GM12872 (cell line): ENCODE data around the gene HMMR.

ENCODE experiments used
- TF ChIP-seq, protein P1 (sequence below): IDR thresholded peaks from 3 replicates; pipeline ENCODE4 v1.5.1; 2011; ENCODE audit warnings: low read depth, mild to moderate bottlenecking, low read length, moderate library complexity; ENCODE audit not compliant: insufficient read depth

The HMMR gene

DNA sequence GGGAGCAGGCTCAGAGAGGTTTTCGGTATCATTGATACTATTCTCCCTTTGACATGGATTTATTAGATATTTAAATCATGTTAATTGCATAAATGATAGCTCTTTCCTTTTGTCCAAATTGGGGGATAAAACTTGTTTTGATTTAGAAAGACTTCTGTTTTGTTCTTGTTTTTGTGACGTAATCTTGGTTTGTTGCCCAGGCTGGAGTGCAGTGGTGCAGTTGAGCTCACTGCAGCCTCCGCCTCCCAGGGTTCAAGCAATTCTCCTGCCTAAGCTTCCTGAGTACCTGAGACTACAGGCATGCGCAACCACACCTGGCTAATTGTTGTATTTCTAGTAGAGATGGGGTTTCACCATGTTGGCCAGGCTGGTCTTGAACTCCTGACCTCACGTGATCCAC lies 52.1 kb downstream of the HMMR start:
- TF ChIP-seq, protein P1, sequence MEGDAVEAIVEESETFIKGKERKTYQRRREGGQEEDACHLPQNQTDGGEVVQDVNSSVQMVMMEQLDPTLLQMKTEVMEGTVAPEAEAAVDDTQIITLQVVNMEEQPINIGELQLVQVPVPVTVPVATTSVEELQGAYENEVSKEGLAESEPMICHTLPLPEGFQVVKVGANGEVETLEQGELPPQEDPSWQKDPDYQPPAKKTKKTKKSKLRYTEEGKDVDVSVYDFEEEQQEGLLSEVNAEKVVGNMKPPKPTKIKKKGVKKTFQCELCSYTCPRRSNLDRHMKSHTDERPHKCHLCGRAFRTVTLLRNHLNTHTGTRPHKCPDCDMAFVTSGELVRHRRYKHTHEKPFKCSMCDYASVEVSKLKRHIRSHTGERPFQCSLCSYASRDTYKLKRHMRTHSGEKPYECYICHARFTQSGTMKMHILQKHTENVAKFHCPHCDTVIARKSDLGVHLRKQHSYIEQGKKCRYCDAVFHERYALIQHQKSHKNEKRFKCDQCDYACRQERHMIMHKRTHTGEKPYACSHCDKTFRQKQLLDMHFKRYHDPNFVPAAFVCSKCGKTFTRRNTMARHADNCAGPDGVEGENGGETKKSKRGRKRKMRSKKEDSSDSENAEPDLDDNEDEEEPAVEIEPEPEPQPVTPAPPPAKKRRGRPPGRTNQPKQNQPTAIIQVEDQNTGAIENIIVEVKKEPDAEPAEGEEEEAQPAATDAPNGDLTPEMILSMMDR: no peak

GRCh38 chr5:163525096-163525495 lies 64.7 kb downstream of the HMMR start:
- TF ChIP-seq, protein P1: no peak

DNA sequence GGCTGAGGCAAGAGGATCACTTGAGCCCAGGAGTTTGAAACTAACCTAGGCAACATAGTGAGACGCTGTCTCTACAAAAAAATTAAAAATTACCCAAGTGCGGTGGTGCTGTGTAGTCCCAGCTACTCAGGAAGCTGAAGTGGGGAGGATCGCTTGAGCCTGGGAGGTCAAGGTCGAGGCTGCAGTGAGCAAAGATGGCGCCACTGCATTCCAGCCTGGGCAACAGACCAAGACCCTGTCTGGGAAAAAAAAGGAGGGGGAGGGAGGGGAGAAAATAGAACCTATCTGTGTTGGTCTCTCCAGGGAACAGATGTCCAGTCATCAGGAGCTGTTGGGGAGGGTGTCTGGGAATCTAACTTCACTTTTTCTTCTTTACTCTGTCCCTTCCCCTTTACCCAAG lies 69.3 kb downstream of the HMMR start:
- TF ChIP-seq, protein P1: no peak

- TF ChIP-seq, protein P1: no peak
These were observed 70.8 kb downstream of the HMMR start for GRCh38 chr5:163531272-163531671.

- TF ChIP-seq, protein P1: no peak
These were observed 72.0 kb downstream of the HMMR start for GRCh38 chr5:163532171-163533084.

DNA sequence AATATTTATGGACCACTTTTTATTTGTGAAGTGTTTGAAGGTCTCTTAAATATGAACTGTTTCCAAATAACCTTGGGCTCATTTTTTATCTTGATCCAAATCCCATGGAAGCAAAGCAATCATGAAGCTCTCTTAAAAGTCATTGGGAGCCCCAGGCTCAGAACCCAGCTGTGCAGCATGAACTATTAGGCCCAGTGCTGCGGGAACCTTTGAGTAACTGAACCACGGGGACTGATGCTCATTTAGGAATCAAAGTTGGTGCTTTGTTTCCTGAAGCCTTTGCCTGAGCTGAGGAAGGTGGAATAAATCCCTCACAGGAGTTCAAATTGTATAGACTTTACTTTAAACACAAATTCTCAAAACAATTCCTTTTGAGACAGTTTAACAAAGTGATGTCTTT lies 72.8 kb downstream of the HMMR start:
- TF ChIP-seq, protein P1: no peak

DNA sequence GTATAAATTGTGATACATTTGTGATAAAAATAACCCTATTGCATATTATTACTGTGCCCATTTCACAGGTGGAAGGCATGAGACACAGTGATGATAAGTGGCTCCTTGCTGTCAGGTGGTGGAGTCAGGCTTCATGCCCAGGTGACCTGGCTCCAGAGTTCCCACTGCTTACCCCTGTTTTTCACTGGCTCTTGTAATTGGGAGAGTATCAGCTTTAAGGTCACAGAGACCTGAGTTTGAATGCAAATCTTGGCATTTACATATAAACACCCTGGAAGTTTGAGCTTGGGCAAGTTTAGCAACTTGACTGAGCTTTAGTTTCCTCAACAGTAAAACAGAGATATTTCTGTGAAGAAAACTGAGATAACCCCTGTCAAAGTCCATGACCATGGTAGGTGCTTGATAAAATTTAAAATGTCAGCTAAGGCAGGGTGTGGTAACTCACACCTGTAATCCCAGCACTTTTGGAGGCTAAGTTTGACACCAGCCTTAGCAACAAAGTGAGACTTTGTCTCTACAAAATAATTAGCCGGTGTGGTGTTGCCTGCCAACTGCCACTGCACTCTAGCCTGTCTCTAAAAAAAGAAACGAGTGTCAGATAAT lies 74.2 kb downstream of the HMMR start:
- TF ChIP-seq, protein P1: no peak
